Measurements from ENCODE around the gene RAP2A.

The RAP2A gene

GRCh38 chr13:97492684-97493371, 58.9 kb downstream of the RAP2A start:
- DNase-seq (ENCODE audit: low read depth in 2 of 2, low spot score in 1 of 2), result no peak

GRCh38 chr13:97493456-97493855, 59.5 kb downstream of the RAP2A start:
- no peak for DNase-seq (ENCODE audit: low read depth in 2 of 2, low spot score in 1 of 2)

- no peak for DNase-seq (ENCODE audit: low read depth in 2 of 2, low spot score in 1 of 2)
Measured at GRCh38 chr13:97495678-97496077, 61.7 kb downstream of the RAP2A start.

GRCh38 chr13:97496511-97496910, 62.5 kb downstream of the RAP2A start:
- no peak for DNase-seq (ENCODE audit: low read depth in 2 of 2, low spot score in 1 of 2)

- no peak for DNase-seq (ENCODE audit: low read depth in 2 of 2, low spot score in 1 of 2)
Measured at GRCh38 chr13:97497400-97497799, 63.4 kb downstream of the RAP2A start.

GRCh38 chr13:97498419-97498818, 64.5 kb downstream of the RAP2A start:
- DNase-seq (ENCODE audit: low read depth in 2 of 2, low spot score in 1 of 2), result no peak

- no peak for DNase-seq (ENCODE audit: low read depth in 2 of 2, low spot score in 1 of 2)
Measured at GRCh38 chr13:97499181-97499580, 65.2 kb downstream of the RAP2A start.

- DNase-seq (ENCODE audit: low read depth in 2 of 2, low spot score in 1 of 2), result no peak
Measured at GRCh38 chr13:97502181-97502580, 68.2 kb downstream of the RAP2A start.

GRCh38 chr13:97502706-97503105, 68.7 kb downstream of the RAP2A start:
- no peak for DNase-seq (ENCODE audit: low read depth in 2 of 2, low spot score in 1 of 2)

GRCh38 chr13:97505017-97505416, 71.0 kb downstream of the RAP2A start:
- no peak for DNase-seq (ENCODE audit: low read depth in 2 of 2, low spot score in 1 of 2)

- no peak for DNase-seq (ENCODE audit: low read depth in 2 of 2, low spot score in 1 of 2)
Measured at GRCh38 chr13:97506511-97506910, 72.5 kb downstream of the RAP2A start.

- no peak for DNase-seq (ENCODE audit: low read depth in 2 of 2, low spot score in 1 of 2)
Measured at GRCh38 chr13:97512732-97513131, 78.8 kb downstream of the RAP2A start.

GRCh38 chr13:97515643-97516042, 81.7 kb downstream of the RAP2A start:
- no peak for DNase-seq (ENCODE audit: low read depth in 2 of 2, low spot score in 1 of 2)

- DNase-seq (ENCODE audit: low read depth in 2 of 2, low spot score in 1 of 2), result no peak
Measured at GRCh38 chr13:97517967-97518366, 84.0 kb downstream of the RAP2A start.
